ENCODE data around the gene GALNS. TPM values are rescaled to one million over a fixed set of nuclear protein-coding genes. Genes with fewer than 3 reads are reported as not detected.

The GALNS gene
- total RNA-seq, 2 donors from 2014 or later = 24.8 to 38.7 TPM

- no peak for DNase-seq (ENCODE audit: low spot score)
- TF ChIP-seq CTCF (IDR thresholded peaks at IDR 0.05) = no peak
- Histone ChIP-seq H3K4me1 (ENCODE audit: control insufficient read depth in 1 of 2, low read depth in 2 of 2) (peaks cover 0 to 16% of the 10 kb centered on the region in 2 donors), H3K27me3 (replicated peaks; ENCODE audit: insufficient read depth) (no peaks in the 10 kb centered on the region), H3K36me3 (peaks cover 8% of the 10 kb centered on the region), H3K27ac (no peak overlapping the region), H3K9me3 (no peaks in the 10 kb centered on the region), H3K4me3 (no peak overlapping the region)
- ATAC-seq (ENCODE audit: insufficient number of reproducible peaks, low FRiP score, low read depth) = no peak
Measured at GRCh38 chr16:88816736-88817535, 39.8 kb downstream of the GALNS start.

GRCh38 chr16:88815901-88816589, 40.7 kb downstream of the GALNS start:
- DNase-seq (ENCODE audit: low spot score) (no peak), ATAC-seq (ENCODE audit: insufficient number of reproducible peaks, low FRiP score, low read depth) (no peak)
- peak; percentile 33 for TF ChIP-seq CTCF (IDR thresholded peaks at IDR 0.05)
- Histone ChIP-seq H3K27ac (no peak overlapping the region), H3K4me1 (ENCODE audit: control insufficient read depth in 1 of 2, low read depth in 2 of 2) (peaks cover 0 to 17% of the 10 kb centered on the region in 2 donors), H3K27me3 (replicated peaks; ENCODE audit: insufficient read depth) (no peaks in the 10 kb centered on the region), H3K36me3 (no peaks in the 10 kb centered on the region), H3K9me3 (no peaks in the 10 kb centered on the region), H3K4me3 (no peak overlapping the region)

- no peak for TF ChIP-seq CTCF (IDR thresholded peaks at IDR 0.05)
- Histone ChIP-seq H3K36me3 (no peaks in the 10 kb centered on the region), H3K27ac (no peak overlapping the region), H3K4me3 (no peak overlapping the region), H3K4me1 (ENCODE audit: control insufficient read depth in 1 of 2, low read depth in 2 of 2) (peaks cover 7 to 25% of the 10 kb centered on the region in 2 donors), H3K27me3 (replicated peaks; ENCODE audit: insufficient read depth) (no peaks in the 10 kb centered on the region), H3K9me3 (no peaks in the 10 kb centered on the region)
- DNase-seq (ENCODE audit: low spot score) (no peak), ATAC-seq (ENCODE audit: insufficient number of reproducible peaks, low FRiP score, low read depth) (no peak)
Measured at GRCh38 chr16:88815227-88815626, 41.5 kb downstream of the GALNS start.

- Histone ChIP-seq H3K27ac (no peak overlapping the region), H3K4me1 (ENCODE audit: control insufficient read depth in 1 of 2, low read depth in 2 of 2) (peaks cover 11 to 34% of the 10 kb centered on the region in 2 donors), H3K9me3 (no peaks in the 10 kb centered on the region), H3K4me3 (no peak overlapping the region), H3K36me3 (peaks cover 8% of the 10 kb centered on the region), H3K27me3 (replicated peaks; ENCODE audit: insufficient read depth) (no peaks in the 10 kb centered on the region)
- no peak for DNase-seq (ENCODE audit: low spot score)
- TF ChIP-seq CTCF (IDR thresholded peaks at IDR 0.05) = no peak
- no peak for ATAC-seq (ENCODE audit: insufficient number of reproducible peaks, low FRiP score, low read depth)
Measured at GRCh38 chr16:88814144-88814502, 42.6 kb downstream of the GALNS start.

- Histone ChIP-seq H3K4me1 (ENCODE audit: control insufficient read depth in 1 of 2, low read depth in 2 of 2) (peaks cover 11 to 34% of the 10 kb centered on the region in 2 donors), H3K4me3 (no peak overlapping the region), H3K9me3 (no peaks in the 10 kb centered on the region), H3K27ac (peak overlapping the region; percentile 78 to 93), H3K27me3 (replicated peaks; ENCODE audit: insufficient read depth) (no peaks in the 10 kb centered on the region), H3K36me3 (peaks cover 11% of the 10 kb centered on the region)
- no peak for DNase-seq (ENCODE audit: low spot score)
- TF ChIP-seq CTCF (IDR thresholded peaks at IDR 0.05) = no peak
- no peak for ATAC-seq (ENCODE audit: insufficient number of reproducible peaks, low FRiP score, low read depth)
Measured at GRCh38 chr16:88813269-88814143, 43.2 kb downstream of the GALNS start.
